Gastrocnemius medialis (tissue), 4 donors: Measurements from ENCODE around the gene RSPO3.

Experiments
- CTCF ChIP-seq, 5 experiments: fragments of 450-650 bp in 3 of 5; fragments of 200-600 bp in 2 of 5; sonication (generic) in 2 of 5; IDR thresholded peaks in 4 of 5; conservative IDR thresholded peaks in 1 of 5; 1 replicate in 4 of 5; 2 replicates in 1 of 5; pipeline ENCODE4 v1.5.1; 2016 to 2019; ENCODE audit warnings: antibody characterized with exemption in 5 of 5, mild to moderate bottlenecking in 3 of 5, moderate library complexity in 3 of 5
- POLR2A ChIP-seq, 2 donors: fragments of 450-650 bp; IDR thresholded peaks; one replicate each; pipeline ENCODE4 v1.6.1; 2017; ENCODE audit warnings: antibody characterized with exemption in 2 of 2, mild to moderate bottlenecking in 2 of 2, moderate library complexity in 2 of 2

GRCh38 chr6:127204281-127204680 lies 85.8 kb downstream of the RSPO3 start:
- no peak for TF ChIP-seq CTCF (IDR thresholded peaks at IDR 0.05 in 4 of 5, conservative IDR thresholded peaks at IDR 0.05 in 1 of 5)
- no peak for TF ChIP-seq POLR2A (IDR thresholded peaks at IDR 0.05)
